CD14-positive monocyte (primary cell): Measurements from ENCODE around the gene EPHA4. TPM values are rescaled to one million over a fixed set of nuclear protein-coding genes. Genes with fewer than 3 reads are reported as not detected.

ENCODE experiments used
- DNase-seq, 3 donors: peaks; one replicate each; pipeline ENCODE4 v3.0.0-alpha.2; 2011 to 2022
- H2AFZ ChIP-seq: 2 replicates; pipeline ENCODE4 v1.6.0; 2012; ENCODE audit warnings: mild to moderate bottlenecking, low read depth, low read length, inconsistent platforms; ENCODE audit not compliant: insufficient read depth, poor library complexity, severe bottlenecking
- H3K27ac ChIP-seq, 2 donors: 1 replicate in 1 of 2; 2 replicates in 1 of 2; pipeline ENCODE4 v1.5.1; 2012 to 2013; ENCODE audit warnings: low read length in 2 of 2, control low read depth in 1 of 2, inconsistent platforms in 1 of 2, low read depth in 1 of 2, mild to moderate bottlenecking in 1 of 2
- H3K27me3 ChIP-seq, 2 donors: one replicate each; pipeline versions ENCODE4 v1.6.0 to v1.6.1; 2011 to 2013; ENCODE audit warnings: low read length in 2 of 2; ENCODE audit not compliant: control insufficient read depth in 2 of 2, insufficient read depth in 2 of 2
- H3K36me3 ChIP-seq, 2 donors: replicated peaks in 1 of 2; 1 replicate in 1 of 2; 2 replicates in 1 of 2; pipeline versions ENCODE4 v1.5.1 to v1.6.1; 2012 to 2013; ENCODE audit warnings: low read length in 2 of 2, control low read depth in 1 of 2, inconsistent platforms in 1 of 2, mild to moderate bottlenecking in 1 of 2; ENCODE audit not compliant: insufficient read depth in 2 of 2, control insufficient read depth in 1 of 2
- H3K4me1 ChIP-seq, 2 donors: 1 replicate in 1 of 2; 2 replicates in 1 of 2; pipeline versions ENCODE4 v1.5.1 to v1.6.1; 2012 to 2013; ENCODE audit warnings: low read length in 2 of 2, control low read depth in 1 of 2, inconsistent platforms in 1 of 2, mild to moderate bottlenecking in 1 of 2, moderate library complexity in 1 of 2; ENCODE audit not compliant: insufficient read depth in 2 of 2, control insufficient read depth in 1 of 2
- H3K4me2 ChIP-seq: replicated peaks from 2 replicates; pipeline ENCODE3; 2012; ENCODE audit warnings: low read length, moderate library complexity, mild to moderate bottlenecking; ENCODE audit not compliant: poor library complexity, severe bottlenecking; ENCODE audit errors: extremely low read depth
- H3K4me3 ChIP-seq, 3 experiments: fragments of 200-600 bp in 1 of 3; sonication (generic) in 1 of 3; replicated peaks in 1 of 3; 1 replicate in 2 of 3; 2 replicates in 1 of 3; pipeline ENCODE4 v1.5.1; 2011 to 2013; ENCODE audit warnings: low read length in 3 of 3, mild to moderate bottlenecking in 3 of 3, control low read depth in 2 of 3, low read depth in 2 of 3, inconsistent platforms in 1 of 3, moderate library complexity in 1 of 3
- H3K79me2 ChIP-seq: 2 replicates; pipeline ENCODE4 v1.6.0; 2012; ENCODE audit warnings: mild to moderate bottlenecking, control low read depth, inconsistent platforms, low read length, moderate library complexity; ENCODE audit not compliant: insufficient read depth
- H3K9ac ChIP-seq: 2 replicates; pipeline ENCODE4 v1.6.0; 2017; ENCODE audit warnings: low read length, mild to moderate bottlenecking; ENCODE audit not compliant: insufficient read depth, poor library complexity, severe bottlenecking
- H3K9me3 ChIP-seq, 2 donors: replicated peaks in 1 of 2; 1 replicate in 1 of 2; 2 replicates in 1 of 2; pipeline versions ENCODE4 v1.5.1 to v1.6.1; 2012 to 2013; ENCODE audit warnings: low read length in 2 of 2, control low read depth in 1 of 2; ENCODE audit not compliant: control insufficient read depth in 1 of 2, insufficient read depth in 1 of 2
- H4K20me1 ChIP-seq: 2 replicates; pipeline ENCODE4 v1.6.0; 2012; ENCODE audit warnings: mild to moderate bottlenecking, low read length, control low read depth, moderate library complexity; ENCODE audit not compliant: insufficient read depth
- H3K27ac Mint-ChIP-seq, 7 donors: one replicate each; pipeline ENCODE4 v1.8.0; 2020; ENCODE audit warnings: mild to moderate bottlenecking in 7 of 7, mixed read lengths in 7 of 7, moderate library complexity in 6 of 7, inconsistent platforms in 2 of 7
- H3K27me3 Mint-ChIP-seq, 3 donors: one replicate each; pipeline ENCODE4 v1.8.0; 2021 to 2022; ENCODE audit warnings: low read depth in 3 of 3, mild to moderate bottlenecking in 3 of 3, mixed read lengths in 3 of 3, moderate library complexity in 3 of 3, inconsistent platforms in 1 of 3
- H3K36me3 Mint-ChIP-seq, 2 donors: one replicate each; pipeline ENCODE4 v1.8.0; 2020; ENCODE audit warnings: mixed read lengths in 2 of 2, inconsistent platforms in 1 of 2, mild to moderate bottlenecking in 1 of 2
- H3K4me1 Mint-ChIP-seq: one replicate; pipeline ENCODE4 v1.8.0; 2020; ENCODE audit warnings: mild to moderate bottlenecking, mixed read lengths
- H3K4me3 Mint-ChIP-seq, 2 donors: one replicate each; pipeline ENCODE4 v1.8.0; 2020; ENCODE audit warnings: mild to moderate bottlenecking in 2 of 2, mixed read lengths in 2 of 2, moderate library complexity in 1 of 2
- H3K9me3 Mint-ChIP-seq, 7 donors: one replicate each; pipeline ENCODE4 v1.8.0; 2020 to 2022; ENCODE audit warnings: mixed read lengths in 7 of 7, mild to moderate bottlenecking in 6 of 7, moderate library complexity in 6 of 7, inconsistent platforms in 2 of 7
- WGBS: methylation state at CpG from one replicate; pipeline ENCODE4 v1.1.5; 2013; ENCODE audit warnings: missing lambda C conversion rate; ENCODE audit not compliant: insufficient coverage; 5-methylcytosine and 5-hydroxymethylcytosine counted together
- intact Hi-C, 2 donors: fragments of 100-400 bp; cut with micrococcal nuclease; formaldehyde crosslinking; loops; one replicate each; pipeline versions ENCODE4 v1.15.0 to v1.15.1; 2023
- polyA plus RNA-seq, 3 donors: library from polyadenylated mRNA; depleted of rRNA in 1 of 3; unstranded in 2 of 3; stranded (reverse) in 1 of 3; fragments of 300-500 nt in 2 of 3; fragments of >200 nt in 1 of 3; fragmentation: Illumina TruSeq in 2 of 3; gene quantifications; 1 replicate in 2 of 3; 2 replicates in 1 of 3; pipeline ENCODE4 v1.2.3, GENCODE V29; 2012 to 2021
- TF ChIP-seq, protein P1 (sequence below): fragments of 200-600 bp; IDR thresholded peaks from one replicate; pipeline ENCODE4 v1.8.0; 2022; ENCODE audit warnings: antibody characterized with exemption, mild to moderate bottlenecking

EPHA4 gene
- polyA plus RNA-seq, 3 donors = 0.15 to 0.31 TPM; not detected in 1

DNA sequence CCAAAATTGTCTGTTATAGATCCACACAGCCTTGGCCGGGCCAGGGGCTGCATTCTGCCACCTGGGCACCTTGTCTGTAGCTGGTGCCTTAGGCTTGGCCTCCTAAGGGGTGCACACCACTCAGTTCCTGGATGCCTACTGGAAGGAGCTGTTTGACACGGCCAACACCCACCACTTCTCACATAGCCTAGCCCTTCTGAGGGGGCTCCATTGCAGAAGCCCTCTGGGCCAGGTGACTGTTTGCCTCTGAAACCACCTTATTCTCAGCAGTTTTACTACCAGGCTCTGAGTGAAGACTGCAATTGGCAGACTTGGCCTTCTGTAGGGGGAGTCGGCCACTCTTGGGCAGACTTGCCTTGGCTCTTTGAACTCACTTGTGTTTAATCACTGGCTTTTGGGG is 39.5 kb downstream of the EPHA4 start:
- H3K36me3 ChIP-seq = no peaks in the 10 kb centered on the region
- no peak overlapping the region for H3K9ac ChIP-seq
- intact Hi-C loops = no loop called here
- H4K20me1 ChIP-seq = no peaks in the 10 kb centered on the region
- no peak overlapping the region for H3K4me2 ChIP-seq
- Mint-ChIP-seq H3K4me3 (no peak overlapping the region), H3K36me3 (no peaks in the 10 kb centered on the region), H3K27me3 (peaks cover 3 to 6% (median 4%) of the 10 kb centered on the region in 3 donors), H3K4me1 (peaks cover 2% of the 10 kb centered on the region), H3K27ac (no peak overlapping the region), H3K9me3 (no peaks in the 10 kb centered on the region)
- DNase-seq = no peak
- no peak overlapping the region for H3K27ac ChIP-seq
- TF ChIP-seq, protein P1, sequence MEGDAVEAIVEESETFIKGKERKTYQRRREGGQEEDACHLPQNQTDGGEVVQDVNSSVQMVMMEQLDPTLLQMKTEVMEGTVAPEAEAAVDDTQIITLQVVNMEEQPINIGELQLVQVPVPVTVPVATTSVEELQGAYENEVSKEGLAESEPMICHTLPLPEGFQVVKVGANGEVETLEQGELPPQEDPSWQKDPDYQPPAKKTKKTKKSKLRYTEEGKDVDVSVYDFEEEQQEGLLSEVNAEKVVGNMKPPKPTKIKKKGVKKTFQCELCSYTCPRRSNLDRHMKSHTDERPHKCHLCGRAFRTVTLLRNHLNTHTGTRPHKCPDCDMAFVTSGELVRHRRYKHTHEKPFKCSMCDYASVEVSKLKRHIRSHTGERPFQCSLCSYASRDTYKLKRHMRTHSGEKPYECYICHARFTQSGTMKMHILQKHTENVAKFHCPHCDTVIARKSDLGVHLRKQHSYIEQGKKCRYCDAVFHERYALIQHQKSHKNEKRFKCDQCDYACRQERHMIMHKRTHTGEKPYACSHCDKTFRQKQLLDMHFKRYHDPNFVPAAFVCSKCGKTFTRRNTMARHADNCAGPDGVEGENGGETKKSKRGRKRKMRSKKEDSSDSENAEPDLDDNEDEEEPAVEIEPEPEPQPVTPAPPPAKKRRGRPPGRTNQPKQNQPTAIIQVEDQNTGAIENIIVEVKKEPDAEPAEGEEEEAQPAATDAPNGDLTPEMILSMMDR = no peak
- 93% methylated on average over 2 of the region's 3 CpGs for WGBS
- no peaks in the 10 kb centered on the region for H3K27me3 ChIP-seq
- H3K4me1 ChIP-seq = no peaks in the 10 kb centered on the region
- H2AFZ ChIP-seq = no peak overlapping the region
- no peaks in the 10 kb centered on the region for H3K79me2 ChIP-seq
- H3K9me3 ChIP-seq = no peaks in the 10 kb centered on the region
- H3K4me3 ChIP-seq = no peak overlapping the region

DNA sequence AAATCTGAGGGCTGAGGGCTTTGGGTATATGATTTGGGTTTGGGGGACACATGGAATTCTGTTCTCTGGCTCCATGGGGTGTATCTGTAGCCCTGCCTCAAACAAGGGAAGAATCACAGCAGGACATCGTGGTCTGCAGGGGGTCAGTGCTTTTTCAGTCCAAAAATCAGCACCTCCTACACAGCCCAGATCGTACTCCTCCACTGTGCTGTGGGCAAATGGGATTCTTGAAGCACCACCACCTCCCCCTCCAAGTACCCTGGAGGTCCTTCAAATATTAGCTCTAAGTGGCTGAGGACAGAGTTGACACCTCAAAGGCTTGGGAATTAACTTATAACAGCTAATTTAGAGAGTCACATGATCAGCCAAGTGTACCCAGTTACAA is 41.5 kb downstream of the EPHA4 start:
- Histone ChIP-seq H3K27me3 (no peaks in the 10 kb centered on the region), H3K4me2 (no peak overlapping the region), H3K79me2 (no peaks in the 10 kb centered on the region), H3K36me3 (no peaks in the 10 kb centered on the region), H3K9ac (no peak overlapping the region), H3K4me1 (no peaks in the 10 kb centered on the region), H3K9me3 (no peaks in the 10 kb centered on the region), H3K27ac (no peak overlapping the region), H2AFZ (no peak overlapping the region), H4K20me1 (no peaks in the 10 kb centered on the region), H3K4me3 (no peak overlapping the region)
- DNase-seq = no peak
- no CpG with 5 or more reads among the region's 2 CpGs for WGBS
- Mint-ChIP-seq H3K27me3 (peaks cover 2 to 6% (median 2%) of the 10 kb centered on the region in 3 donors), H3K4me1 (peaks cover 6% of the 10 kb centered on the region), H3K9me3 (no peaks in the 10 kb centered on the region), H3K4me3 (no peak overlapping the region), H3K27ac (no peak overlapping the region), H3K36me3 (no peaks in the 10 kb centered on the region)
- TF ChIP-seq, protein P1 = no peak
- intact Hi-C loops = no loop called here
